DMS53 treated with DMSO at 0.1 percent for 48 hours (cell line): ENCODE data around the gene TSC2.

Experiments used
- DNase-seq: peaks from one replicate; lab custom pipeline; 2025; ENCODE audit not compliant: unreplicated experiment; lab: John Stamatoyannopoulos, UW

TSC2 gene

GRCh38 chr16:2066139-2066538 is 18.4 kb downstream of the TSC2 start:
- DNase-seq = no peak

GRCh38 chr16:2070576-2071453 is 23.0 kb downstream of the TSC2 start:
- no peak for DNase-seq

- DNase-seq = no peak
Measured at GRCh38 chr16:2071454-2072202, 23.8 kb downstream of the TSC2 start.

- DNase-seq = no peak
Measured at GRCh38 chr16:2072926-2073325, 25.1 kb downstream of the TSC2 start.

GRCh38 chr16:2074071-2074470 is 26.3 kb downstream of the TSC2 start:
- no peak for DNase-seq

- DNase-seq = no peak
Measured at GRCh38 chr16:2075631-2076030, 27.8 kb downstream of the TSC2 start.

- DNase-seq = no peak
Measured at GRCh38 chr16:2076072-2076865, 28.5 kb downstream of the TSC2 start.

GRCh38 chr16:2077016-2077415 is 29.2 kb downstream of the TSC2 start:
- DNase-seq = no peak

GRCh38 chr16:2077696-2078095 is 29.9 kb downstream of the TSC2 start:
- DNase-seq = no peak

- no peak for DNase-seq
Measured at GRCh38 chr16:2078096-2078495, 30.3 kb downstream of the TSC2 start.

GRCh38 chr16:2078691-2079090 is 30.9 kb downstream of the TSC2 start:
- DNase-seq = no peak

- no peak for DNase-seq
Measured at GRCh38 chr16:2079311-2079800, 31.6 kb downstream of the TSC2 start.

GRCh38 chr16:2079991-2080390 is 32.2 kb downstream of the TSC2 start:
- DNase-seq = no peak

- no peak for DNase-seq
Measured at GRCh38 chr16:2081201-2082084, 33.7 kb downstream of the TSC2 start.

GRCh38 chr16:2082171-2082982 is 34.6 kb downstream of the TSC2 start:
- DNase-seq = peak; percentile 94

GRCh38 chr16:2082983-2083364 is 35.2 kb downstream of the TSC2 start:
- DNase-seq = no peak

GRCh38 chr16:2083409-2083808 is 35.6 kb downstream of the TSC2 start:
- no peak for DNase-seq

GRCh38 chr16:2083876-2084780 is 36.3 kb downstream of the TSC2 start:
- no peak for DNase-seq
